Central memory CD4-positive, alpha-beta T cell (primary cell): ENCODE results near the gene SLC7A11.

Experiments
- DNase-seq: peaks from one replicate; pipeline ENCODE4 v3.0.0; 2022

Gene SLC7A11

DNA sequence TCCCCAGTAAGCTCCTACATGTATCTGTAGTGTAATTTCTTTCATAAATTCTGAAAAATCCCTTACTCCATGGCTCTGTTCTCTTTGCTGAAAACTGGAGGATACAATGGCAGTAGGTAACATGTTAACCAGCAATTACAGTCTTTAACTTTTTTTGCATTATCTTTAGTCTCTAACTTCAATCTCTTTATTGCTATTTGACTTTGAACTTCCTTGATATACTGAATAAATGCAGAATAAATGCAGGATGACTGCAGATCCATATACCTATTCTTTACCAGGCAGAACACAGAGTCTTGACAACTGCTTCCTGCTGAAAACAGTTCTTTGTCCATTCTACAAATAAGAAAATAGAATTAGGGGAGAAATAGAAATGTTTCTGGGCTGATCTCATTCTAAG, 101.3 kb downstream of the SLC7A11 start:
- DNase-seq: no peak

DNA sequence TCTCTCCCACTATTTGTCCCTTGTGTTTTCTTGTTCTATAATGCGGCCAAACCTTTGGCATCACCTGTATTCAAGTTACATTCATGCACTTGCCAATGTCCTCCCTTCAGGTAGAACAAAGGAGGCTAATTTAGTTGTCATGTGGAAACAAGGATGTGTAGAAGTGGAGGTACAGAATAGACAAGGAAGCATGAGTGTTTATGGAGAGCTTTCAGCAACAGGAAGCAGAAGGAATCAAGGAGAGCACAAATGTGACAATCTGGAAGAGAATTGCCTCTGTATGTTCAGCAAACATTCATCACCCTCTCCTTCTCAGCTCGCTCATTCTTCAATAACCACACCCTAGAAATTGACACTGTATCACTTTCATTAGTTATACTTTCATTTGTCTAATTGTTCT, 103.4 kb downstream of the SLC7A11 start:
- DNase-seq: no peak

DNA sequence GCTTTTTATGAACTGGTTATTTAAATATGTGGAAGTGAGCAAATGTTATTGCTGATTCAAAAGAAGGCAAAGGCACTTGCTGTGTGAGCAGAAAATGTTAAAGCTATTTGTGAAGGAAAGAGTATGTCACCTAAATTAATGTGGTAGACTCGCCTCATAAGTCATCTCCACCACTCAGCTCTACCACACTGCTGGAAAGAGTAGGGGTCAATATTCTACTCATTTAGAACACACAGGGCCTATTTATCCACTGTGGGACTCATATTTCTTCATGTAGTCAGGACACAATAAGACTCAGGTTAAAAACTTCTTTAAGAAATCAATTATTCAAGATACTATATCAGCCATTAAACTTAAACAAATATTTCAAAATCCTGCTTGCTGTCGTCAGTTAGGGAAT, 106.5 kb downstream of the SLC7A11 start:
- no peak for DNase-seq

DNA sequence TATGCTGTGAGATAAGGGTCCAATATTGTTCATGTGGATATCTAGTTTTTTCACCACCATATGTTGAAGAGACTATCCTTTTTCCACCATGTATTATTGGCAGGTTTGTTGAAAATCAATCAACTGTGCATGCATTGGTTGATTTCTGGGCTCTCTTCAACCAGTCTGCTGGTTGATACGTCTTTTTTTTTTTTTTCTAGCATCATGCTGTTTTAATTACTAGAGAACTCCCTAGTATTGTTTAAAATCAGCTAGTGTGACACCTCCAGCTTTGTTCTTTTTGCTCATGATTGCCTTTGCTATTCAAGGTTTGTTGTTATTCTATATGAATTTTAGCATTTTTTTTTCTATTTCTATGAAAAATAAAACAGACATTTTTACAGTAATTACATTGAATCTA, 123.9 kb downstream of the SLC7A11 start:
- DNase-seq: no peak

DNA sequence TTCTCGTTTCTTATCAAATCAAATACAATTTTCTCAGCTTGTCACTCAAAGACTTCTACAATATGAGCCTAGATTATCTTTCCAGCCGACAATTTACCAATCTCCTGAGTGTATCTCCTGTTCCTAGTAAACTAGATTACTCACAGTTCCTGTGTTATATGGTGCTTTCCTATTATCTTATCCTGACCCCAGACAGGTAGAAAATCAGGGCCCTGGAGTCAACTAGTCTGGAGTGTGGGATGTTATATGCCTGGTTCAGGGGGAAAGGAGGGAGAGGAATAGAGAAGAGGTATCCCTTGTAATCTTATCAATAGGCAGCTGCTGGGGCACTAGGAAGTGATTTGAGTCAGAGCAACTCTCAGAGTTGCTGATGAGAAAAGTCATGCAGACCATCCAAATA, 127.1 kb downstream of the SLC7A11 start:
- DNase-seq: no peak

DNA sequence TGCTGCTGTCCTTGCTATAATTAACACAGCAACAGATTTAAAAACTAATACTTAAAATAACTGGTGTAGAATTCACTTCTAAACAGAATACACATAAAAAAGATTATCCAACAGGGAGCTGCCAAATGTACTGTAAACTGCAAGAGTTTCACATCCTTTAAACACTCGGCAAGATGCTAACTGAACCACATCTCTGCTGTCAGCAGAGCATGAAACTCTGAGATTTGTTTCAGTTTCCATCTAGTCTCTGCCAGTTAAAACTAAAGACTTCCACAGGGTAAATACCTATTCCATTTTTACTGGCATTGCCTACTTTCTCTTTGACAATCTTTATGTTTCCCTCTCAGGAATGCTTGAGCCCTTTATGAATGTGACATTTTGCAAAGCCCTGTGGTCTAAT, 127.7 kb downstream of the SLC7A11 start:
- no peak for DNase-seq
